Spleen (tissue), 11 donors: ENCODE results near the gene ODAPH. TPM values are rescaled to one million over a fixed set of nuclear protein-coding genes. Genes with fewer than 3 reads are reported as not detected.
A peak's percentile ranks its signal among the peaks of the same experiment; 100 is the strongest.

Source experiments
- DNase-seq: peaks from one replicate; pipeline ENCODE4 v3.0.0-alpha.2; 2020
- H3K27ac ChIP-seq, 8 donors: fragments of 200-600 bp; sonication (generic) in 7 of 8; 1 replicate in 4 of 8; 2 replicates in 4 of 8; pipeline versions ENCODE4 v1.5.0 to v1.8.0; 2016 to 2021; ENCODE audit warnings: inconsistent platforms in 4 of 8, mild to moderate bottlenecking in 4 of 8, moderate library complexity in 1 of 8
- H3K27me3 ChIP-seq, 7 donors: fragments of 200-600 bp; sonication (generic) in 6 of 7; replicated peaks in 1 of 7; 1 replicate in 4 of 7; 2 replicates in 3 of 7; pipeline versions ENCODE4 v1.5.0 to v1.8.0; 2016 to 2021; ENCODE audit warnings: inconsistent platforms in 3 of 7, mild to moderate bottlenecking in 1 of 7
- H3K36me3 ChIP-seq, 6 donors: fragments of 200-600 bp; sonication (generic) in 5 of 6; 1 replicate in 4 of 6; 2 replicates in 2 of 6; pipeline versions ENCODE4 v1.5.0 to v1.8.0; 2016 to 2021; ENCODE audit warnings: inconsistent platforms in 2 of 6
- H3K4me1 ChIP-seq, 6 donors: fragments of 200-600 bp; sonication (generic) in 5 of 6; 1 replicate in 3 of 6; 2 replicates in 3 of 6; pipeline versions ENCODE4 v1.5.0 to v1.8.0; 2016 to 2021; ENCODE audit warnings: inconsistent platforms in 3 of 6
- H3K4me3 ChIP-seq, 8 donors: fragments of 200-600 bp; sonication (generic) in 7 of 8; 1 replicate in 4 of 8; 2 replicates in 4 of 8; pipeline versions ENCODE4 v1.5.0 to v1.8.0; 2016 to 2021; ENCODE audit warnings: inconsistent platforms in 4 of 8, mild to moderate bottlenecking in 4 of 8, moderate library complexity in 2 of 8
- H3K9me3 ChIP-seq, 8 donors: fragments of 200-600 bp; sonication (generic) in 7 of 8; 1 replicate in 4 of 8; 2 replicates in 4 of 8; pipeline versions ENCODE4 v1.5.0 to v1.8.0; 2016 to 2021; ENCODE audit warnings: inconsistent platforms in 4 of 8
- CTCF ChIP-seq, 11 experiments: fragments of 200-600 bp in 7 of 11; fragments of 450-650 bp in 4 of 11; sonication (generic) in 4 of 11; IDR thresholded peaks in 8 of 11; conservative IDR thresholded peaks in 3 of 11; 1 replicate in 7 of 11; 2 replicates in 4 of 11; pipeline versions ENCODE4 v1.4.0 to v1.8.0; 2016 to 2021; ENCODE audit warnings: antibody characterized with exemption in 11 of 11, inconsistent platforms in 4 of 11, mild to moderate bottlenecking in 1 of 11
- POLR2A ChIP-seq, 3 donors: fragments of 450-650 bp; IDR thresholded peaks; one replicate each; pipeline ENCODE4 v1.5.1; 2017; ENCODE audit warnings: antibody characterized with exemption in 3 of 3, mild to moderate bottlenecking in 1 of 3
- POLR2AphosphoS5 ChIP-seq, 3 donors: sonication (generic); formaldehyde crosslinking; IDR thresholded peaks; one replicate each; pipeline ENCODE4 v1.5.1; 2017; ENCODE audit warnings: antibody characterized with exemption in 3 of 3
- WGBS, 5 donors: extraction: QIAGEN DNeasy Blood & Tissue Kit in 3 of 5; methylation state at CpG; one replicate each; pipeline versions ENCODE4 v1.1.5 to v1.1.7; 2013 to 2018; 5-methylcytosine and 5-hydroxymethylcytosine counted together
- intact Hi-C: fragments of 100-400 bp; cut with DNase I; formaldehyde crosslinking; loops from one replicate; pipeline ENCODE4 v1.15.0; 2023; ENCODE audit warnings: low total_unique reads
- polyA plus RNA-seq, 3 donors: library from polyadenylated mRNA; stranded (reverse); fragments of 200-250 nt; gene quantifications; one replicate each; pipeline ENCODE4 v1.2.1, GENCODE V29; 2013
- total RNA-seq, 7 donors: library from RNA; depleted of rRNA in 3 of 7; stranded (reverse); fragments of >200 nt in 3 of 7; fragmentation: NEBNext Ultra II Directional in 4 of 7; extraction: Animal tissue kit (Norgen Biotek cat#: 25700) in 4 of 7; gene quantifications; one replicate each; pipeline versions ENCODE4 v1.1.0 to v1.2.1, GENCODE V29; 2016 to 2021
- donor health status: healthy with polysubstance abuse.
- donor health status: DM: no; HTN: no; CAD: no; lungs with moderate emphysema.
- donor health status: DM: no; HTN: no; CAD: no.
- donor health status: Bipolar disorder and iron deficiency.
- donor health status: healthy.
- donor health status: DM: no; HTN: no; CAD: no.
- donor health status: DM: yes; HTN: yes; CAD: no.

ODAPH gene
- total and polyA plus RNA-seq, 10 donors, result 0.74 TPM; not detected in 9

GRCh38 chr4:75544870-75545269 lies 11.0 kb upstream of the ODAPH start:
- TF ChIP-seq CTCF (IDR thresholded peaks at IDR 0.05 in 8 of 11, conservative IDR thresholded peaks at IDR 0.05 in 3 of 11), result no peak
- TF ChIP-seq POLR2A (IDR thresholded peaks at IDR 0.05), result no peak
- no peak for TF ChIP-seq POLR2AphosphoS5 (IDR thresholded peaks at IDR 0.05)
- WGBS, 5 donors, result 85 to 95% (median 90%) methylated on average over 3 of the region's 3 CpGs
- DNase-seq, result no peak

GRCh38 chr4:75545526-75545925 lies 10.3 kb upstream of the ODAPH start:
- Histone ChIP-seq H3K27me3 (no peaks in the 10 kb centered on the region), H3K9me3 (no peaks in the 10 kb centered on the region), H3K4me3 (no peak overlapping the region), H3K4me1 (no peaks in the 10 kb centered on the region), H3K36me3 (peaks cover 0 to 44% (median 5%) of the 10 kb centered on the region in 6 donors), H3K27ac (no peak overlapping the region)
- WGBS, 5 donors, result 93 to 99% (median 96%) methylated on average over 4 to 5 of the region's 5 CpGs
- DNase-seq, result no peak
- intact Hi-C loops, result no loop called here
- TF ChIP-seq CTCF (IDR thresholded peaks at IDR 0.05 in 8 of 11, conservative IDR thresholded peaks at IDR 0.05 in 3 of 11) (no peak), POLR2A (IDR thresholded peaks at IDR 0.05) (no peak), POLR2AphosphoS5 (IDR thresholded peaks at IDR 0.05) (no peak)

More at GRCh38 chr4:75544870-75545269, 11.0 kb upstream of the ODAPH start:
- H3K4me1 ChIP-seq, result no peaks in the 10 kb centered on the region
- peaks cover 0 to 51% (median 6%) of the 10 kb centered on the region in 6 donors for H3K36me3 ChIP-seq
- no peaks in the 10 kb centered on the region for H3K9me3 ChIP-seq
- H3K4me3 ChIP-seq, result no peak overlapping the region
- H3K27me3 ChIP-seq, result no peaks in the 10 kb centered on the region
- intact Hi-C loops, result no loop called here
- no peak overlapping the region for H3K27ac ChIP-seq

- intact Hi-C loops, result no loop called here
- no peak overlapping the region for H3K27ac ChIP-seq
- TF ChIP-seq CTCF (IDR thresholded peaks at IDR 0.05 in 8 of 11, conservative IDR thresholded peaks at IDR 0.05 in 3 of 11) (no peak), POLR2AphosphoS5 (IDR thresholded peaks at IDR 0.05) (peak in 2 of 3 donors; percentile 12 to 28)
Measured at GRCh38 chr4:75547647-75548387, 8.0 kb upstream of the ODAPH start.

GRCh38 chr4:75549019-75549418 lies 6.8 kb upstream of the ODAPH start:
- Histone ChIP-seq H3K27ac (no peak overlapping the region), H3K36me3 (peaks cover 0 to 21% (median 5%) of the 10 kb centered on the region in 6 donors), H3K9me3 (no peaks in the 10 kb centered on the region), H3K27me3 (no peaks in the 10 kb centered on the region), H3K4me1 (no peaks in the 10 kb centered on the region), H3K4me3 (no peak overlapping the region)
- TF ChIP-seq POLR2A (IDR thresholded peaks at IDR 0.05), result no peak
- no peak for DNase-seq
- 73 to 92% (median 91%) methylated on average over 2 of the region's 2 CpGs for WGBS, 5 donors
- intact Hi-C loops, result no loop called here

More at GRCh38 chr4:75547647-75548387, 8.0 kb upstream of the ODAPH start:
- 75 to 86% (median 80%) methylated on average over 15 of the region's 15 CpGs for WGBS, 5 donors
- Histone ChIP-seq H3K9me3 (no peaks in the 10 kb centered on the region), H3K4me1 (no peaks in the 10 kb centered on the region), H3K4me3 (no peak overlapping the region), H3K36me3 (peaks cover 0 to 30% (median 5%) of the 10 kb centered on the region in 6 donors), H3K27me3 (no peaks in the 10 kb centered on the region)
- DNase-seq, result no peak
